K562 (cell line): ENCODE results near the gene SPATA20. TPM values are rescaled to one million over a fixed set of nuclear protein-coding genes. Genes with fewer than 3 reads are reported as not detected.

Experiments used
- ETV5 ChIP-seq: sonication (generic); formaldehyde crosslinking; IDR thresholded peaks from 2 replicates; pipeline ENCODE4 v1.4.0; 2020; ENCODE audit warnings: low read depth, mild to moderate bottlenecking, missing genetic modification reagents
- HNRNPLL ChIP-seq: fragments of 200-400 bp; formaldehyde crosslinking; IDR thresholded peaks from 2 replicates; pipeline ENCODE4 v1.6.1; 2017; ENCODE audit warnings: low read length, low read depth, mild to moderate bottlenecking; ENCODE audit not compliant: poor library complexity, severe bottlenecking
- MECOM ChIP-seq: fragments of 250-450 bp; sonication (Bioruptor Pico); IDR thresholded peaks from 2 replicates; pipeline ENCODE4 v1.8.0; 2022; ENCODE audit warnings: inconsistent platforms
- PHF20 ChIP-seq: fragments of 450-650 bp; IDR thresholded peaks from 2 replicates; pipeline ENCODE4 v1.6.1; 2018; ENCODE audit not compliant: partially characterized antibody
- RBM14 ChIP-seq: fragments of 200-400 bp; formaldehyde crosslinking; IDR thresholded peaks from 2 replicates; pipeline ENCODE4 v1.6.1; 2018; ENCODE audit warnings: low read depth, mild to moderate bottlenecking, low read length, moderate library complexity, borderline replicate concordance; ENCODE audit not compliant: insufficient read depth
- SMAD2 ChIP-seq: fragments of 150-350 bp; IDR thresholded peaks from 2 replicates; pipeline ENCODE4 v1.6.1; 2014; ENCODE audit warnings: low read depth, mild to moderate bottlenecking, low read length
- ZC3H4 ChIP-seq: sonication (generic); formaldehyde crosslinking; IDR thresholded peaks from 2 replicates; pipeline ENCODE4 v1.9.0; 2021; ENCODE audit warnings: missing genetic modification reagents, borderline replicate concordance
- ZFP36 ChIP-seq: fragments of 150-350 bp; IDR thresholded peaks from 2 replicates; pipeline ENCODE4 v1.6.1; 2018; ENCODE audit warnings: low read length, low read depth; ENCODE audit not compliant: partially characterized antibody
- ZNF174 ChIP-seq: fragments of 250-450 bp; sonication (Bioruptor Pico); IDR thresholded peaks from 2 replicates; pipeline ENCODE4 v1.4.0; 2020; ENCODE audit warnings: mild to moderate bottlenecking
- polyA plus RNA-seq, 8 experiments: library from polyadenylated mRNA; depleted of rRNA in 4 of 8; stranded (reverse) in 5 of 8; unstranded in 3 of 8; fragments of >200 nt; fragmentation: Nextera tagmentation in 2 of 8; fragmentation: Illumina TruSeq in 1 of 8; extraction: Ambion mirVana in 2 of 8; extraction: Trizol in 1 of 8; gene quantifications; 2 replicates each; pipeline versions ENCODE4 v1.2.1 to v1.2.3, GENCODE V29; 2011 to 2014; ENCODE audit warnings: inconsistent platforms in 1 of 8, missing spikeins in 1 of 8
- total RNA-seq, 7 experiments: library from RNA; depleted of rRNA in 6 of 7; stranded (reverse); fragments of >200 nt in 6 of 7; fragmentation: Illumina TruSeq in 2 of 7; extraction: Trizol in 2 of 7; gene quantifications; 2 replicates each; pipeline versions ENCODE4 v1.2.1 to v1.2.3, GENCODE V29; 2011 to 2021; ENCODE audit warnings: low replicate concordance in 1 of 7
- TF ChIP-seq, protein P1 (sequence below), 3 experiments: fragments of 200-800 bp in 1 of 3; sonication (Bioruptor generic) in 1 of 3; sonication (generic) in 1 of 3; formaldehyde crosslinking in 1 of 3; IDR thresholded peaks; 2 replicates each; pipeline versions ENCODE4 v1.6.1 to v1.8.0; 2016 to 2022; ENCODE audit warnings: mild to moderate bottlenecking in 2 of 3, missing compliant biosample characterization in 2 of 3, missing genetic modification characterization in 2 of 3, missing genetic modification reagents in 1 of 3

Gene SPATA20
- total and polyA plus RNA-seq, 9 of the 15 experiments (the other 6 are each of a cell fraction or from before 2014, with no cell fraction given): 0.08 to 4.0 (median 1.5) TPM

DNA sequence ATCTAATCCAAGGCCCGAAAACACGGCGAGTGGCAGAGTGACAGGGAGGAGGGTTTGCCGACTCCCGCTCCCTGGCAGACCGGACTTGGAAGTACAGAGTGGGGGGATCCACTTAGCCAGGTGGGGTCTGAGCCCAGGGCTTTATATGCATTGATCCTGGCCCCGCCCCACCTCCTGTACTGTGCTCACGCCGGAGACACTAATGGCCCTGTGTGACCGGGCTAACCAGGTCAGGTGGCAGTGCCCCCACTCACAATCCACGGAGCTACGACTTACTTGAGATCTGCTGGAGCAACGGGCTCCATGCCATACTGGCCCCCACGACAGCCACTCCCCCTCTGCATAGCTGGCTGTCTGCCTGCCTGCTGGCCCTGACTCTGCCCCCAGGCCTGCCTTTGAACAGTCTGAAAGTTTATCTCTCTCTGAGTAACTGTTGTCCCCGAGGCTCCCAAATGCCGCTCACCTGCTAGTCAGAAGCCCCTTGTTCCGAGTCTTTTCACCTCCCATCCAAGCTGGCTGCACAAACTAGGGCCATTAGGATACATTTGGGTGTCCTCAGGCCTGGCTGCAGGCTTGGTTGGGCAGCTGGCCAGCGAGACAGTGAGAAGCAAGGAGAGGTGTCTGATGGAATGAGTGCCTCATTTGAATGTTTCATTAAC is 41.5 kb downstream of the SPATA20 start (continued):
- TF ChIP-seq MECOM (CRISPR knock-in tag): no peak
- TF ChIP-seq, protein P1, sequence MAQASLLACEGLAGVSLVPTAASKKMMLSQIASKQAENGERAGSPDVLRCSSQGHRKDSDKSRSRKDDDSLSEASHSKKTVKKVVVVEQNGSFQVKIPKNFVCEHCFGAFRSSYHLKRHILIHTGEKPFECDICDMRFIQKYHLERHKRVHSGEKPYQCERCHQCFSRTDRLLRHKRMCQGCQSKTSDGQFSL (CRISPR knock-in tag; IDR thresholded peaks at IDR 0.05): no peak
- TF ChIP-seq, protein P1 (tag; IDR thresholded peaks at IDR 0.05): no peak
- TF ChIP-seq ETV5: no peak
- TF ChIP-seq ZFP36: no peak
- no peak for TF ChIP-seq ZC3H4
- no peak for TF ChIP-seq HNRNPLL
- no peak for TF ChIP-seq ZNF174 (CRISPR knock-in tag)
- TF ChIP-seq SMAD2: no peak
- no peak for TF ChIP-seq RBM14
- no peak for TF ChIP-seq PHF20
